WTC11 (cell line): Measurements from ENCODE around the gene B3GAT2. TPM values are rescaled to one million over a fixed set of nuclear protein-coding genes. Genes with fewer than 3 reads are reported as not detected.

Experiments
- ATAC-seq: fragments of 200-7000 bp; cut with Tn5 transposase; 2 replicates; pipeline ENCODE4 v1.10.0; 2021; ENCODE audit warnings: mild to moderate bottlenecking, moderate library complexity
- CTCF ChIA-PET: fragments of 300-600 bp; sonication (Branson Sonifier 250); formaldehyde crosslinking; loops from one replicate; lab custom pipeline; 2021; ENCODE audit warnings: antibody characterized with exemption; lab: Charles Lee
- POLR2A ChIA-PET: fragments of 350-600 bp; sonication (Branson Sonifier 250); formaldehyde crosslinking; loops from one replicate; lab custom pipeline; 2021; ENCODE audit warnings: antibody characterized with exemption; lab: Charles Lee
- DNase-seq: peaks from one replicate; pipeline ENCODE4 v3.0.0; 2021; ENCODE audit warnings: low spot score
- H3K27ac Mint-ChIP-seq: 2 replicates; pipeline ENCODE4 v1.8.0; 2021; ENCODE audit warnings: mixed read lengths
- H3K27me3 Mint-ChIP-seq: 2 replicates; pipeline ENCODE4 v1.8.0; 2021; ENCODE audit warnings: low read depth, mild to moderate bottlenecking, moderate library complexity, mixed read lengths
- H3K36me3 Mint-ChIP-seq: 2 replicates; pipeline ENCODE4 v1.8.0; 2021; ENCODE audit warnings: mixed read lengths
- H3K4me1 Mint-ChIP-seq: 2 replicates; pipeline ENCODE4 v1.8.0; 2022; ENCODE audit warnings: mixed read lengths
- H3K4me3 Mint-ChIP-seq: 2 replicates; pipeline ENCODE4 v1.8.0; 2021; ENCODE audit warnings: mild to moderate bottlenecking, moderate library complexity, mixed read lengths
- H3K9me3 Mint-ChIP-seq: 2 replicates; pipeline ENCODE4 v1.8.0; 2021; ENCODE audit warnings: mixed read lengths
- AR ChIP-seq: fragments of 250-450 bp; sonication (Bioruptor Pico); IDR thresholded peaks from 2 replicates; pipeline ENCODE4 v1.9.0; 2021; ENCODE audit warnings: mild to moderate bottlenecking
- ATF6 ChIP-seq: sonication (generic); formaldehyde crosslinking; IDR thresholded peaks from 2 replicates; pipeline ENCODE4 v1.8.1; 2023; ENCODE audit warnings: mild to moderate bottlenecking, missing genetic modification reagents
- CBFB ChIP-seq: sonication (generic); formaldehyde crosslinking; IDR thresholded peaks from 2 replicates; pipeline ENCODE4 v1.8.1; 2022; ENCODE audit warnings: mild to moderate bottlenecking, low read depth, missing genetic modification reagents
- CREB1 ChIP-seq: sonication (generic); formaldehyde crosslinking; IDR thresholded peaks from 2 replicates; pipeline ENCODE4 v1.8.0; 2023; ENCODE audit warnings: mild to moderate bottlenecking, missing genetic modification reagents
- EMX1 ChIP-seq: fragments of 250-450 bp; sonication (Bioruptor Pico); IDR thresholded peaks from 2 replicates; pipeline ENCODE4 v1.8.0; 2021; ENCODE audit warnings: mild to moderate bottlenecking
- FOXP1 ChIP-seq: sonication (generic); formaldehyde crosslinking; IDR thresholded peaks from 2 replicates; pipeline ENCODE4 v1.8.0; 2022; ENCODE audit warnings: missing genetic modification reagents, mild to moderate bottlenecking, moderate library complexity, borderline replicate concordance
- NFYB ChIP-seq: sonication (generic); formaldehyde crosslinking; conservative IDR thresholded peaks from 2 replicates; pipeline ENCODE4 v1.8.0; 2022; ENCODE audit warnings: low read depth, missing genetic modification reagents
- SOX15 ChIP-seq: fragments of 250-450 bp; sonication (Bioruptor Pico); IDR thresholded peaks from 2 replicates; pipeline ENCODE4 v1.9.0; 2021; ENCODE audit warnings: mild to moderate bottlenecking
- ZBTB21 ChIP-seq: sonication (generic); formaldehyde crosslinking; IDR thresholded peaks from 2 replicates; pipeline ENCODE4 v1.8.1; 2023; ENCODE audit warnings: mild to moderate bottlenecking, missing genetic modification reagents, borderline replicate concordance
- ZMAT4 ChIP-seq: fragments of 250-450 bp; sonication (Bioruptor Pico); IDR thresholded peaks from 2 replicates; pipeline ENCODE4 v1.9.0; 2021; ENCODE audit warnings: mild to moderate bottlenecking
- ZNF219 ChIP-seq: sonication (generic); formaldehyde crosslinking; IDR thresholded peaks from 2 replicates; pipeline ENCODE4 v1.8.0; 2023; ENCODE audit warnings: missing genetic modification reagents, mild to moderate bottlenecking, borderline replicate concordance
- ZNF423 ChIP-seq: fragments of 250-450 bp; sonication (Bioruptor Pico); IDR thresholded peaks from 2 replicates; pipeline ENCODE4 v2.1.2; 2022; ENCODE audit warnings: mild to moderate bottlenecking, moderate library complexity
- total RNA-seq: library from RNA; stranded (reverse); gene quantifications from 3 replicates; pipeline ENCODE4 v1.2.3, GENCODE V29; 2021
- TF ChIP-seq, protein P1 (sequence below): sonication (generic); formaldehyde crosslinking; IDR thresholded peaks from 2 replicates; pipeline ENCODE4 v1.8.1; 2023; ENCODE audit warnings: mild to moderate bottlenecking, missing genetic modification reagents, moderate library complexity

Gene B3GAT2
- total RNA-seq, 1 experiment from 2014 or later, result 0.70 TPM

- H3K27ac Mint-ChIP-seq, result no peak overlapping the region
- H3K27me3 Mint-ChIP-seq, result peaks cover 5% of the 10 kb centered on the region; the same call in 1 of the 2 replicates
- ChIA-PET POLR2A (no interaction called here), CTCF (interaction anchor here (0.6 kb wide), 1 partner anchor 230 kb away, joined by 3 read pairs; no protein-coding TSS in a partner anchor)
- H3K4me3 Mint-ChIP-seq, result no peak overlapping the region
- DNase-seq, result no peak
- peaks cover 11% of the 10 kb centered on the region; the same call in 1 of the 2 replicates for H3K4me1 Mint-ChIP-seq
- peaks cover 32% of the 10 kb centered on the region for H3K36me3 Mint-ChIP-seq
- peaks cover 29% of the 10 kb centered on the region for H3K9me3 Mint-ChIP-seq
- no peak for TF ChIP-seq ZBTB21
- TF ChIP-seq EMX1, result no peak
- TF ChIP-seq CBFB (CRISPR knock-in tag), result no peak
- TF ChIP-seq ZMAT4 (CRISPR knock-in tag), result no peak
- no peak for TF ChIP-seq ZNF423
- TF ChIP-seq FOXP1 (CRISPR knock-in tag), result no peak
- no peak for TF ChIP-seq NFYB (CRISPR knock-in tag)
- ATAC-seq, result no peak
Measured at GRCh38 chr6:70849348-70850069, 107.4 kb downstream of the B3GAT2 start.

DNA sequence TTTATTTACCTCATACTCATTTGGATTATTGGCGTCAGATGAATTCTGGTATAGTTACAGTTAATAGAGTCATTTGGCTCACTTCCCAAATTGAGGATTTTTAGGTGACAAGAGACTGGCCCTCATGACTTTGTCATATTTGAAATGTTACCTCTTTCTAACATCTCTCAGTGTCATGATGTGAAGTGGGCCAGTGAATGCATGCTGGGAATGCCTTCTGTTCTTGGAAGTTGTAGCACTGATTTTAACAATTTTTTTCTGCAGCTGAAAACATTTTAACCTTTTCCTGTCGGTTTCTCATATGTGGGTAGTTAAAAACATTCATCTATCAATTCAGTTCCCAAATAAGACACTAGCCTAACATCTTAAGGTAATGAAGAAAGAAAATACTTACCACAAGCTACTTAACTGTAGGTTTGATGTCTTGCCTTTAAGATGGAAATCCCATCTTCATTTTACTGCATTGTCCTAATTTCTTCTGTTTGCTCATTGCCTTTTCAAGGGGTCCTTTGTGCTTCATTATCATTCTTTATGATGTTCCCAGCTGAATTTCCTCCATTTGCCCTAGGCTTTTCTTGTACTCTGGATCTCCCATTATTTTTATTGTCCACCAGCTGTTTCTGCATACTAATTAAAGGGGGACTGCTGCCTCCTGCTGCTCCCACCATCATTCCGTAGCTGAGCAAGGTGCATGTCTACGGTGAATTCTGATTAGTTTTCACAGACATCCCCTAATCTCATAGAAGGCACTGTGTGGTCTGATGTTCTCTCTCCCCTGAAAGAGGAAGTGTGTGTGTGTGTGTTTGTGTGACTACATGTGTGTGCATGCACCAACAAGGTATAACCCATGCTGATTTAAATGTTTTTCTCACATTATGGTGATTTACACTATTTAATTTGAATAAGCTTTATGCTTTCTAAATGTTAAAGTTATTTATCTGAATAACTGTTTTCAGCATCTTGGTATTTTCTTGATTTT lies 109.5 kb downstream of the B3GAT2 start:
- CTCF ChIA-PET, result no interaction called here
- no peak; the same call in 1 of the 2 replicates for ATAC-seq
- no peak for DNase-seq
- TF ChIP-seq ZNF219 (CRISPR knock-in tag) (no peak), AR (no peak), CREB1 (CRISPR knock-in tag) (no peak), ATF6 (CRISPR knock-in tag) (no peak), SOX15 (CRISPR knock-in tag) (no peak)
- TF ChIP-seq, protein P1, sequence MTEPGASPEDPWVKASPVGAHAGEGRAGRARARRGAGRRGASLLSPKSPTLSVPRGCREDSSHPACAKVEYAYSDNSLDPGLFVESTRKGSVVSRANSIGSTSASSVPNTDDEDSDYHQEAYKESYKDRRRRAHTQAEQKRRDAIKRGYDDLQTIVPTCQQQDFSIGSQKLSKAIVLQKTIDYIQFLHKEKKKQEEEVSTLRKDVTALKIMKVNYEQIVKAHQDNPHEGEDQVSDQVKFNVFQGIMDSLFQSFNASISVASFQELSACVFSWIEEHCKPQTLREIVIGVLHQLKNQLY (CRISPR knock-in tag), result no peak
- no peak overlapping the region for H3K27ac Mint-ChIP-seq
- H3K4me3 Mint-ChIP-seq, result no peak overlapping the region
- POLR2A ChIA-PET, result interaction anchor here (0.6 kb wide), 1 partner anchor 25 kb away, joined by 3 read pairs; no protein-coding TSS in a partner anchor
- H3K9me3 Mint-ChIP-seq, result peaks cover 29% of the 10 kb centered on the region
- peaks cover 32% of the 10 kb centered on the region for H3K36me3 Mint-ChIP-seq
- H3K4me1 Mint-ChIP-seq, result peaks cover 11% of the 10 kb centered on the region
- peaks cover 5% of the 10 kb centered on the region; the same call in 1 of the 2 replicates for H3K27me3 Mint-ChIP-seq
